Measurements from ENCODE around the gene BMP2.

The BMP2 gene

DNA sequence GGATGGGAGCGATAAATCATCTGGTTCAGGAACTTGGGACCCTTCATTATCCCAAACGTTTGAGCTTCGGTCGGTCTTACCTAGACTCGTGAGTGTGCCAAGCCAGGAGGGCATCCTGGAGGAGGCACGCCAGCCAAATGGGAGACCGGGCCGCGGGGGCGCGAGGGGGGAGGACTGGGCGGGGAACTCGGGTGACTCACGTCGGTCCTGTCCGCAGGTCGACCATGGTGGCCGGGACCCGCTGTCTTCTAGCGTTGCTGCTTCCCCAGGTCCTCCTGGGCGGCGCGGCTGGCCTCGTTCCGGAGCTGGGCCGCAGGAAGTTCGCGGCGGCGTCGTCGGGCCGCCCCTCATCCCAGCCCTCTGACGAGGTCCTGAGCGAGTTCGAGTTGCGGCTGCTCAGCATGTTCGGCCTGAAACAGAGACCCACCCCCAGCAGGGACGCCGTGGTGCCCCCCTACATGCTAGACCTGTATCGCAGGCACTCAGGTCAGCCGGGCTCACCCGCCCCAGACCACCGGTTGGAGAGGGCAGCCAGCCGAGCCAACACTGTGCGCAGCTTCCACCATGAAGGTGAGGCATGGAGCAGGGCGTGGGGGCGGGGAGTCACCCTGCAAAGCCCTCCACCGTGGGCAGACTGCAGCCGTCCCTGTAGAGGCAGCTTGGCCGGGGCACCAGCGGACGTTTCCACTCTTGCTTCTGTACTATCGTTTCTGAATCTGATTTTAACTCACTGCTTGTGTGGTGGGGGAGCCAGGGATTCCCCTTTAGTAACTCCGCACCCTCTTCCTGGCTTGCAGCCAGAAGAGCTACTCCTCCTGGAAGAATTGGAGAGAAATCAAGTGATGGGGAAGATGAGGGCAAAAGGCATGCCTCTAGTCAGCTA lies 2.7 kb downstream of the BMP2 start:
- peak overlapping the region; percentile 26; the same call in 1 of the 2 replicates for H3K9ac ChIP-seq (ENCODE audit: low read depth, low read length)
- H3K4me1 ChIP-seq (ENCODE audit: insufficient read depth, low read length): peaks cover 12% of the 10 kb centered on the region
- no peak overlapping the region for H3K27ac ChIP-seq (ENCODE audit: low read length)
- peak overlapping the region; percentile 88 for H3K4me3 ChIP-seq (ENCODE audit: low read length)
- peaks cover 18% of the 10 kb centered on the region for H3K36me3 ChIP-seq (ENCODE audit: insufficient read depth, low read depth, low read length)
- H3K9me3 ChIP-seq (ENCODE audit: insufficient read depth, low read depth, low read length): no peaks in the 10 kb centered on the region
- peaks cover 55% of the 10 kb centered on the region for H3K27me3 ChIP-seq (ENCODE audit: insufficient read depth, low read length)

DNA sequence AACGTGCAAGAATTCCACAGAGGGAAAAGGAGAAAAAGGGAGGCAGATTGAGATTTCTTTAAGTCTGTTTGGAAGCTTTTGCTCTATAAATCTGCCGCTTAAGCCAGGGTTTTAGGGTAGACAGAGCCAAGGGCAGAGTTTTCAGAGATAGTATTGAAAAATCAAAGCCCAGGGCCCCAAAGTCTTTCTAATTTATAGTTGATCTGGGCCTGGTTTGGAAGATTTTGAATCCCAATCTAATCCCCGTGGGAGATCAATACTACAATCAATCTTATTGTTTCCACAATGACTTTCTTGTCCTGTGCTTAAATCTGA lies 3.3 kb downstream of the BMP2 start:
- no peak overlapping the region for H3K27ac ChIP-seq (ENCODE audit: low read length)
- H3K9ac ChIP-seq (ENCODE audit: low read depth, low read length): peak overlapping the region; percentile 26; the same call in 1 of the 2 replicates
- peaks cover 8% of the 10 kb centered on the region for H3K4me1 ChIP-seq (ENCODE audit: insufficient read depth, low read length)
- H3K4me3 ChIP-seq (ENCODE audit: low read length): peak overlapping the region; percentile 88
- peaks cover 19% of the 10 kb centered on the region for H3K36me3 ChIP-seq (ENCODE audit: insufficient read depth, low read depth, low read length)
- peaks cover 55% of the 10 kb centered on the region for H3K27me3 ChIP-seq (ENCODE audit: insufficient read depth, low read length)
- no peaks in the 10 kb centered on the region for H3K9me3 ChIP-seq (ENCODE audit: insufficient read depth, low read depth, low read length)

DNA sequence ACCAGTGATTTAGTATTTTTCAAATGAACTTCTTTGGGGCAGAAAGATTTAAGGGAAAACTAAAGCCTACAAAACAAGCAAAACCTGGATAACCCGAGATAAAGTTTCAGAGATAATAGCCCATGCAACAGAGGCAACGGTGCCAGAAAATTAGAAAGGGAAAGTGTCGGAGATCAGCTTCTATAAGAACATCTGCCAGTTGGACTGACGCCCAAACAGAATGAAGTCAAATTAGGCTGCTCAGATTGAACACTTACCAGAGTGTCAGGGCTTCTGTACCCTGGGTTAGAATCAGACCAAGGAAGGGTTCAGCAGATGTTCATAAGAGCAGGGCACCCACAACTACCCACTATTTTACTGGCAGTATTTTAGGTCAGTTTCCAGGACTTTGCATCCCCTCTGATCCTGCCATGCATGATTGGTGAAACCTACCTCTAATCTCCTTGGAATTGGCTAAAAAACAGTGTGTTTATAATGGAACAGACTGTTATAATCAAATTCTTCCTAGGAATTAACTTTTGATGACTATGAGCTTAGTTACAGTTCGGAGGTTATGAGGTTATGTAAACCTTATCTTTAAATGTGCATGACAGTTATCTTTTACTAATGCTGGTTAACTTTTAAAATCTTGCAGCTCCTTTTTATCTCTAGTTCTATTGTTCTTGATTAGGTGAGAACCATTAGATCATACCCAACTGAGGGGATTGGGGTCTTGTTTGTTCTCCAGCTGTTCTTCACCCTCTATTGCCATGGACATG lies 13.1 kb downstream of the BMP2 start:
- H3K9ac ChIP-seq (ENCODE audit: low read depth, low read length): no peak overlapping the region
- H3K27me3 ChIP-seq (ENCODE audit: insufficient read depth, low read length): no peaks in the 10 kb centered on the region
- no peaks in the 10 kb centered on the region for H3K9me3 ChIP-seq (ENCODE audit: insufficient read depth, low read depth, low read length)
- no peak overlapping the region for H3K4me3 ChIP-seq (ENCODE audit: low read length)
- no peaks in the 10 kb centered on the region; the same call in 1 of the 2 replicates for H3K4me1 ChIP-seq (ENCODE audit: insufficient read depth, low read length)
- H3K27ac ChIP-seq (ENCODE audit: low read length): no peak overlapping the region
- peaks cover 24% of the 10 kb centered on the region for H3K36me3 ChIP-seq (ENCODE audit: insufficient read depth, low read depth, low read length)

DNA sequence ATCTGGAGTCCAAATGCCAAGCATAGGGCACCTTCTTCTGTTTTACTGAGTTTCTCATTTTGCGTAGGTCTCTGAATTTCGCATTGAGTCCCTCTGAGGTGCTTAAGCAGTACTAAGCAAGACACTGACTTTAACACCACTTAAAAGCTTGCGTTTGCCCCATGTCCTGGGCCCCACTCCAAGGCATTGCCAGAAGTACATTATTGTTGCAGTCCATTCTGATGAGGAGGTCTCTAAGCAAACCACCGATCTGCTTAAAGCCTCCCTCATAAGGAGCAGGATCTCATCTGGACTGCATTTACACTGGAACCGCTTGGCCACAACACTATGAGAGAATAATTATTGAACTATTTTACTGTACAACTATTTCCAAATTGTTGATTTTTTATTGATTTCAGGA lies 16.3 kb downstream of the BMP2 start:
- Histone ChIP-seq H3K9ac (ENCODE audit: low read depth, low read length) (no peak overlapping the region), H3K4me3 (ENCODE audit: low read length) (no peak overlapping the region)

DNA sequence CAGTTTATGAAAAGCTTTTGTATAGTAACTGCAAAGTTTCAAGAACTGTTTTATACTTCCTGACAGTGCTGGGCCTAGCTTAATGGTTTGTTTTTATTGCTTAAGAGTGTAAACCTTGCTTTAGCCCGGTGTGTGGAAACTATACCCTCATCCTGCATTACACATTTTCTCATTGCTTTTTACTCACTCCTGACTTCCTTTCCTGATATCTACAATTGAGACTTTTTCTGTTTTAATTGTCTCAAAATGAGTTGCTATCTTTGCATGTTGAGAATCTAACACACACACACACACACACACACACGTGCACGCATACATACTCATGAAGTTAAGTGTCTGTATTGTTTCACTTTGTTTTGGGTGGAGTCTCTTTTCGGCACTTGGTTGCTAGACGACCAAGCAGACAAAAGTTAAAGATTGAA lies 16.7 kb downstream of the BMP2 start:
- Histone ChIP-seq H3K27me3 (ENCODE audit: insufficient read depth, low read length) (no peaks in the 10 kb centered on the region), H3K36me3 (ENCODE audit: insufficient read depth, low read depth, low read length) (peaks cover 5% of the 10 kb centered on the region; the same call in 1 of the 2 replicates), H3K9me3 (ENCODE audit: insufficient read depth, low read depth, low read length) (no peaks in the 10 kb centered on the region), H3K4me1 (ENCODE audit: insufficient read depth, low read length) (peaks cover 4% of the 10 kb centered on the region; the same call in 1 of the 2 replicates), H3K4me3 (ENCODE audit: low read length) (no peak overlapping the region), H3K27ac (ENCODE audit: low read length) (no peak overlapping the region), H3K9ac (ENCODE audit: low read depth, low read length) (no peak overlapping the region)

More for the DNA sequence above, 16.3 kb downstream of the BMP2 start:
- no peak overlapping the region for H3K27ac ChIP-seq (ENCODE audit: low read length)
- H3K9me3 ChIP-seq (ENCODE audit: insufficient read depth, low read depth, low read length): no peaks in the 10 kb centered on the region
- H3K4me1 ChIP-seq (ENCODE audit: insufficient read depth, low read length): peaks cover 4% of the 10 kb centered on the region; the same call in 1 of the 2 replicates
- no peaks in the 10 kb centered on the region for H3K27me3 ChIP-seq (ENCODE audit: insufficient read depth, low read length)
- H3K36me3 ChIP-seq (ENCODE audit: insufficient read depth, low read depth, low read length): peaks cover 6% of the 10 kb centered on the region

DNA sequence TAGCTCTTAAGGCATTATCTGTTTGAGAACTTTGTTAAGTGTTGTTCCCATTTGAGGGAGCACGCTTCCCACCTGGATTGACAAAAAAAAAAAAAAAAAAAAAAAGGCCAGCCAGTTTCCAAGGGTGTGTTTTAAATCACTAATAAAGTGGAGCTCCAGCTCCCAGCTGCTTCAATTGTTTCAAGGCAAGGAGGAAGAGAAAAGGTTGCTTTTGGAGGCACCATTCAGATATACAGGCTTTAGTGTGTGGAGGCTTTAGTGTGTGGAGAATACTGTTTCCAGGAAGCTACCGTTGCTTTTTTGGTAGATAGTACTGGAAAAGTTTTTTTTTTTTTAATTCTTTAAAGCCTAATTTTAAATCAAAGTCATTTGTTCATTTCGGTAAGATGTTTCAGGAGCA lies 17.3 kb downstream of the BMP2 start:
- no peaks in the 10 kb centered on the region for H3K9me3 ChIP-seq (ENCODE audit: insufficient read depth, low read depth, low read length)
- no peak overlapping the region for H3K9ac ChIP-seq (ENCODE audit: low read depth, low read length)
- peaks cover 4% of the 10 kb centered on the region; the same call in 1 of the 2 replicates for H3K4me1 ChIP-seq (ENCODE audit: insufficient read depth, low read length)
- H3K4me3 ChIP-seq (ENCODE audit: low read length): no peak overlapping the region
- H3K27me3 ChIP-seq (ENCODE audit: insufficient read depth, low read length): no peaks in the 10 kb centered on the region
- no peak overlapping the region for H3K27ac ChIP-seq (ENCODE audit: low read length)
- peaks cover 5% of the 10 kb centered on the region; the same call in 1 of the 2 replicates for H3K36me3 ChIP-seq (ENCODE audit: insufficient read depth, low read depth, low read length)

DNA sequence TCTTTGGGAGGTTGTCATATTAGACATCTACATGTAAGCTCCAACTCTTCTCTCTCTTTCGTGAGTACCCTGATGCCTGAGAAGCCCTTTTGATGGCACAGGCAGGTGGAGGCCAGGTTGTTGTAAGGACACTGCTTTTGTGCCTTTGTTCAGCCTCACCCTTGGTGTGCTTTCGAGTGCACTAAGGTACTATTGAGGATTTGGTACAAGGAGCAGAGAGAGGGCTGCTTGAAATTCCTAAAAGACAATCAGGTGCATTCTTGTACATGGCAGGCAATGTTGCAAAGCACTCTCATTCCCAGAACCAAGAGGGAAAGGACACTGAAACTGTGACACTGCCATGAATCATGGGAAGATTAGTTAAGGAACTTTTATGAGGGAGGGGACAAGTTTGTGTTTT lies 19.1 kb downstream of the BMP2 start:
- H3K27me3 ChIP-seq (ENCODE audit: insufficient read depth, low read length): no peaks in the 10 kb centered on the region
- no peak overlapping the region for H3K27ac ChIP-seq (ENCODE audit: low read length)
- no peak overlapping the region for H3K9ac ChIP-seq (ENCODE audit: low read depth, low read length)
- H3K9me3 ChIP-seq (ENCODE audit: insufficient read depth, low read depth, low read length): no peaks in the 10 kb centered on the region
- no peak overlapping the region for H3K4me3 ChIP-seq (ENCODE audit: low read length)
- no peaks in the 10 kb centered on the region for H3K36me3 ChIP-seq (ENCODE audit: insufficient read depth, low read depth, low read length)
- peaks cover 4% of the 10 kb centered on the region; the same call in 1 of the 2 replicates for H3K4me1 ChIP-seq (ENCODE audit: insufficient read depth, low read length)

DNA sequence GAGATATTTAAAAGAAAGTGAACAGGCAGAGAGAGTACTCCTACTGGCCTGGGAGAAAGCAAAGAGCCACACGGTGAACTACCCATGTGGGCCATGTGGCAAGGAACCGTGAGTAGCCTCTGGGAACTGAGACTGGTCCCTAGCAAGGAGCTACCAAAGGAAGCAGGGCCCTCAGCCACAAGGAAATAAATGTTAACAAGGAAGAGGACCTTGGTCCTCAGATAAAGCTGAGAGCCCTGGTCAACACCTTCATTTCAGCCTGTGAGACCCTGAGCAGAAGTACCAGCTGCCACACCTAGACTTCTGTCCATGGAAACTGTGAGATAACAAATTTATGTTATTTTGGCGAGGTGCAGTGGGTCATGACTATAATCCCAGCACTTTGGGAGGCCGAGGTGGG lies 25.3 kb downstream of the BMP2 start:
- H3K4me1 ChIP-seq (ENCODE audit: insufficient read depth, low read length): peaks cover 4% of the 10 kb centered on the region; the same call in 1 of the 2 replicates
- no peaks in the 10 kb centered on the region for H3K27me3 ChIP-seq (ENCODE audit: insufficient read depth, low read length)
- H3K9ac ChIP-seq (ENCODE audit: low read depth, low read length): no peak overlapping the region
- H3K27ac ChIP-seq (ENCODE audit: low read length): no peak overlapping the region
- no peak overlapping the region for H3K4me3 ChIP-seq (ENCODE audit: low read length)
- no peaks in the 10 kb centered on the region for H3K36me3 ChIP-seq (ENCODE audit: insufficient read depth, low read depth, low read length)
- H3K9me3 ChIP-seq (ENCODE audit: insufficient read depth, low read depth, low read length): no peaks in the 10 kb centered on the region

DNA sequence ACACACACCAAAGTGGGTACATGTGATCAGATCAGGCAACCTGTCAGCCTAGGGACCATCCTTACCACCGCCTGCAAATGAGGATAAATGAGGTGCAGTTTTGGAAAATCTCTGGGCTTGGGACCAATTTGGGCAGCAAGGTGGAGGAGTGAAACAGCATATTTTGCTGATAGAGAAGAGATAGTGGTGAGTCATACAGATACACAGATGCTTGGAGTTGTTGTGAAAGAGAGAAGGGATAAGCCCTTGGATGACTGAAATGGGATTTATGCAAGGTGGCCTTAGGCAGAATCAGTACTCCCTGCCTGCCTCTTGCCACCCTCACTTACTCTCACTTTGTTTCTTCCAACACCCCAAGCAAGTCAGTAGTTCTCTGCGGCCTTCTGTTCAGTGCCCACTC lies 34.7 kb downstream of the BMP2 start:
- H3K9ac ChIP-seq (ENCODE audit: low read depth, low read length): no peak overlapping the region
- no peak overlapping the region for H3K4me3 ChIP-seq (ENCODE audit: low read length)
- no peak overlapping the region for H3K27ac ChIP-seq (ENCODE audit: low read length)
- H3K27me3 ChIP-seq (ENCODE audit: insufficient read depth, low read length): no peaks in the 10 kb centered on the region
- no peaks in the 10 kb centered on the region for H3K36me3 ChIP-seq (ENCODE audit: insufficient read depth, low read depth, low read length)
- H3K9me3 ChIP-seq (ENCODE audit: insufficient read depth, low read depth, low read length): peaks cover 7% of the 10 kb centered on the region; the same call in 1 of the 2 replicates
- no peaks in the 10 kb centered on the region for H3K4me1 ChIP-seq (ENCODE audit: insufficient read depth, low read length)

DNA sequence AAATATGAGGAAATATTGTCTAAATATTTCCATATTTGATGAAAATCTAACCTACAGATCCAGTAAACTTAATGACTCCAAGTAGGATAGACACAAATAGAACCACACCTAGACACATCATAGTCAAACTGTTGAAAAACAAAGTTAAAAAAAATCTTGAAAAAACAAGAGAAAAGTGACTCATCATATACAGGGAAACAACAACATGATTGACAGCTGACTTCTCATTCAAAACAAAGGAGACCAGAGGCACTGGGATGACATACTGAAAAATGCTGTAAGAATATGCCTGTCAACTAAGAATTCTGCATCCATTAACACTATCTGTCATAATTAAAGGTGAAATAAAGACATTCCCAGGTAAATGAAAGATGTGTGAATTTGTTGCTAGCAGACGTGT lies 38.8 kb downstream of the BMP2 start:
- Histone ChIP-seq H3K36me3 (ENCODE audit: insufficient read depth, low read depth, low read length) (no peaks in the 10 kb centered on the region), H3K27me3 (ENCODE audit: insufficient read depth, low read length) (no peaks in the 10 kb centered on the region)

DNA sequence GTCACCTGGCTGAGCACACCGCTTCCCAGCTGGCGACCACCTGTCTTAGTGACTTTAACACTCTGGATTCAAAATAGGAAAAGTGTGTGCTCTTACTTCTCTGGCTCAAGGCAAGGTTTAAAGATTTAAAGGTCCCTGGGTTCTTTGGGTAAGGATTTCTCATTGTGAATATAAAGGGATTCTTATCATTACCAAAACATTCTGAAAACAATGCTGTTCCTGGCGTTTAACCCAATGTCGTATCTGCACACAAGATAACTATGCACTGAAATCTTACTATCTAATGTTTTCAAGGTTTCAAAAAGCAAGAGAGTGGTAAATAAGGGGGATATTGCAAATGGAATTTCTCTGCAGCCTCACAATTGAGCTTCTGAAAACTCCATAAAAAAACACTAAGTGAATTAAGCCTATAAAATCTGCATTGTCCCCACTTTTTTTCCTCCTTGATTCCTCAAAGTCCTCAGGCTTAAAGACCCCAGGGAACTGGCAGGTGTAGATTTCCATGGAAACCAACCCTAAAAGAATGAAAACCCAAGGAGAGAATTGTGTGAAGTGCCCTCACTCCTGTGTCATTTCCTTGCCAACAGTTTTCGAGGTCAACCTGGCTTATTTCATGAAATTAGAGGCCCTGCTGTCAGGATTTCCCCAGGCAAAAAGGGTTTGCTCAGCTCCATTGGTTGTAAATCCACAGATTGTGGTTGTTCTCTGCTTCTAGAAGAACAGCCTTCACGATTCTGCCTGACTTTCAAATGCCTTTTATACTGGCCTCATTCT lies 44.0 kb downstream of the BMP2 start:
- H3K27me3 ChIP-seq (ENCODE audit: insufficient read depth, low read length): no peaks in the 10 kb centered on the region
- peaks cover 30% of the 10 kb centered on the region; the same call in 1 of the 2 replicates for H3K4me1 ChIP-seq (ENCODE audit: insufficient read depth, low read length)
- H3K9me3 ChIP-seq (ENCODE audit: insufficient read depth, low read depth, low read length): peaks cover under 1% of the 10 kb centered on the region; the same call in 1 of the 2 replicates
- H3K4me3 ChIP-seq (ENCODE audit: low read length): no peak overlapping the region
- H3K27ac ChIP-seq (ENCODE audit: low read length): no peak overlapping the region
- H3K9ac ChIP-seq (ENCODE audit: low read depth, low read length): no peak overlapping the region
- no peaks in the 10 kb centered on the region for H3K36me3 ChIP-seq (ENCODE audit: insufficient read depth, low read depth, low read length)

More for the DNA sequence above, 38.8 kb downstream of the BMP2 start:
- H3K27ac ChIP-seq (ENCODE audit: low read length): no peak overlapping the region
- H3K9me3 ChIP-seq (ENCODE audit: insufficient read depth, low read depth, low read length): peaks cover 7% of the 10 kb centered on the region
- no peak overlapping the region for H3K4me3 ChIP-seq (ENCODE audit: low read length)
- peaks cover 3% of the 10 kb centered on the region; the same call in 1 of the 2 replicates for H3K4me1 ChIP-seq (ENCODE audit: insufficient read depth, low read length)
- H3K9ac ChIP-seq (ENCODE audit: low read depth, low read length): no peak overlapping the region
